HG03175 (cell line): ENCODE measurements around the gene SLC46A1.

Experiments
- ATAC-seq: cut with Tn5 transposase; IDR thresholded peaks from one replicate; pipeline ENCODE4 v1.9.1; 2021; ENCODE audit warnings: mild to moderate bottlenecking, moderate library complexity; ENCODE audit not compliant: unreplicated experiment

Gene SLC46A1

DNA sequence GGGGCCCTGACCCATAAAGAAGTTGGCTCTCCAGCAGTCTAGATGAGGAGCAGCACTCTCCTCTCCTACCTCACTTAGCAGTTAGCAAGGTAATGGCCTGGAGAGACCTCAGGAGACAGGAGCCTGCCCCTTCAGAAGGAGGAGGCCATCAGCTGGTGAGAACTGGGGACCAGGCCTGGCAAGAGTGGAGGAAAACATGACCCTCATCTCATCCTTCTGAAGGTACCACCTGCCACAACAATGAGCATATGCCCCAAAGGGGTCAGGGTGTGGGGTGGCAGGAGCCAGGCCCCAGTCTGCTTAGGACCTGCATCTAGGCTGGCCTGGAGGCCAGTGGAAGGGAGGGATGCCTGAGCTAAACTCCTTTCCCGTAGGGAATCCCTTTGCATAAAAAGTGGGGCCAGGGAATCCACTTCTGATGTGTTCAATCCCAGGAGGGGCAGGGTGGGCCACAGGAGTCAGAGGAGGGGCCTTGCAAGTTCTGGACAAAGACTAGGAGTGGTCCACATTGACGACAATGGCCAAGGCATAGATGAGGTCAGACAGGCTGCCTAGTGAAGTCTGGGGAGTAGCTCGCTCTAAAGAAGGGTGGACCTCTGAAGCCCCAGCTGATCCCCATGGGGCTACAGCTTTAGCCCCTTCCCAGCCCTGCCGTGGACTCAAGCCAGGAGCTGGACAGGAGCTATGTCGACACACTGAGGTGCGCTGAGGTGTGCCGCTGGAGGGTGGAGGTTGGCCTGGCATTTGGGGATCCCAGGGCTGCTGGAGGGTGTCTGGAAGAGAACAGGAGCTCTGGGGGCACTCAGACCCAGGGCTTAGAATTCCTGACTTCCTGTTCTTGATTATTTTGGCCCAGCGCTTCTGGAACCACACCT, 42.0 kb downstream of the SLC46A1 start:
- no peak for ATAC-seq

DNA sequence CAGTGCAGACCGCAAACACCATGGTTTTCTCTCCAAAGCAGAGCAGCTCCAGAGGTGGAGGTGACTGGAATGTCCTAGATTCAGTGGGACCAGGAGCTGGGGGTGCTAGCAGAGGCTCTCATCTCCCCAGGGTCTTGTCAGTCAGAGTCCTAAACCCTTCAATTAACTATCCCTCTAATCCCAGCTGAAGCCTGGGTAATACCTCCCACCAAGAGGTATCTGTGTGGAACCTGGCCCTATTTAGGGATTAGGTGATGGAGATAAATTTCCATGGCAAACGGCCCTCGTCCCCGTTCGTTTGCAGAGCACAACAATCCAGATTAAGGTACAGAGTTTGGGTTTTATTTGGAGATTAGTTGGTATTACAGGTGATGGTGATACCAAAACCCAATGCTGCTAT, 42.8 kb downstream of the SLC46A1 start:
- ATAC-seq, result no peak

DNA sequence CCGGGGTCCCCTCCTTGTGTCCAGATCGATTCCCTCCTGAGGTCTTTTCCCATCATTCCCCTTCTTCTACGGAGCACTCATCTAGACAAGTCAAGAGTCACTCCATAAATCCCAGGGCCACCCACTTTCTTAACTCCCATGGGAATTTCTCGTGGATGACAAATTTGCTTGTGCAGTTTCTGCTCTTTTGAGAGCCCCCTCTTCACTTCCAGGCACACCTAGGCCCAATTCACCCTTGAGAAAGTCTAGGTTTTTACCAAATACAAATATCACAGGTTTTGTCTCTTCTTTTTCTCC, 48.2 kb downstream of the SLC46A1 start:
- ATAC-seq, result no peak

DNA sequence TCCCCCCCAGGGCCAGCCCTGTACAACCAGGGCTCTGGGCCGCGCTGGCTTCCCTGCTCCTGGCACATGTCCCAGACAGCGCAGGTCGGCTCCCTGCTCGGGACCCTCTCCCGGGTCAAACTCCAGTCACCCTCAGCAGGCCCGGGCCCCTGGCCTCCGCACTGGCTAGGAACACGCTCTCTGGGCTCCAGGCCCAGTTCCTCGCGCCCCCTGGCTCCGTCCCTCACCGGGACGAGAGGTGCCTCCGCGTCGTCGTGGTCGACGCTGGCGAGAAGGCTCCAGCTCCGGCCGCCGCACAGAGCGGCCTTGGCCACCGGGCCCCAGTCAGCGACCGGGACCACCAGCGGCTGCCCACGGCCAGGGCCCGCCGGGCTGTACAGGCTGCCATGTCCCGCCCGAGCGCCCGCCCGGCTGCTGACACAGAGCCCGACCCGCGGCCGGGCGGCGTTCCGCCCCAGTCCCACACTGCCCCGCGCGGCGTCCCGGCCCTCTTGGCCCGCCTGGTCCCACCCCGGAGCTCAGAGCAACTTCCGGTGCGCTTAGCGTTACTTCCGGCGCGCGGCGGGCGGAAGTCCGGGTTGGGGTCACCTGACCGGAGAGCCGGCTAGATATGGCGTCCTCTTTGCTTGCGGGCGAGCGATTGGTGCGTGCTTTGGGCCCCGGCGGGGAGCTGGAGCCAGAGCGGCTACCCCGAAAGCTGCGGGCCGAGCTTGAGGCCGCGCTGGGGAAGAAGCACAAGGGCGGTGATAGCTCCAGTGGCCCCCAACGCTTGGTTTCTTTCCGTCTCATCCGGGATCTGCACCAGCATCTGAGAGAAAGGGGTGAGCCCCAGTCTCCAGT, 48.7 kb downstream of the SLC46A1 start, which contains the start of gene POLDIP2:
POLDIP2 (minus strand) TSS at position 467 of the 840 bp plus-strand sequence; CDS start at position 388, 79 bp downstream.
- ATAC-seq, result peak; percentile 97

DNA sequence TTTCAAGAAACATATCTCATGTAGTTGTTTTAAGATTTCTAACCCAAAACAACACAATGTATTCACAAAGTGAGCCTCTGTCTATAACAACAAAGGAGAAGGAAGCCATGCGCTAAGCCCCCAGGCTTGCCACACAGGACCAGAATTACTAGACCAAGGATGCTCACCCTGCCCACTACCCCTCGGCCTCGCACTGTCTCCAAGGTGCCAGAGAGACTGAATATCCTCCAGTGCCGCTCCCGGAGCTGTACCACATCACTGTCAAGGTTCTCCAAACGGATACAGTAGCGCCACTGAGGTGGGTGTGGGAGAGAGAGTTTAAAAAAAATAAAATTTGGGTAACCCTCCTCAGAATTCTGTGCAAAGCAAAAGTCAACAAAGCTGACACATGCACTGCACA, 55.7 kb downstream of the SLC46A1 start:
- no peak for ATAC-seq

DNA sequence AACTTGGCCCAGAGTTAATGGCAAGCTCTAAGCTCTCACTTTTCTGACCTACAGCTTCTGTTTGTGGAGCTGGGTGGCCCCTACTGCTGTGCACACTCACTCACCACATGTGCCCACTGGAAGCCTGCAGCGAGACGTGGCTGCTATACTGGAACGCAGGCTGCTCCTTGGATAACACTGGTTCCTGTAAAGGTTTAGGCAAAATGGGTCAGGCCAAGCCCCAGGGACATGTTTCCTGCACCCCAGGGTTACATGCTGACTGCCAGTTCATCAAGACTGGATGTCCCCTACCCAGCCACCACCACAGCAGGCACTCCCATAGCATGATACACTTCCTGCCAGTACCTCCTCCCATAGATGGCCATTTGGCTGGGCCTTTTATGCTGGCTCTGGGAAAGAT, 57.0 kb downstream of the SLC46A1 start:
- ATAC-seq, result no peak

DNA sequence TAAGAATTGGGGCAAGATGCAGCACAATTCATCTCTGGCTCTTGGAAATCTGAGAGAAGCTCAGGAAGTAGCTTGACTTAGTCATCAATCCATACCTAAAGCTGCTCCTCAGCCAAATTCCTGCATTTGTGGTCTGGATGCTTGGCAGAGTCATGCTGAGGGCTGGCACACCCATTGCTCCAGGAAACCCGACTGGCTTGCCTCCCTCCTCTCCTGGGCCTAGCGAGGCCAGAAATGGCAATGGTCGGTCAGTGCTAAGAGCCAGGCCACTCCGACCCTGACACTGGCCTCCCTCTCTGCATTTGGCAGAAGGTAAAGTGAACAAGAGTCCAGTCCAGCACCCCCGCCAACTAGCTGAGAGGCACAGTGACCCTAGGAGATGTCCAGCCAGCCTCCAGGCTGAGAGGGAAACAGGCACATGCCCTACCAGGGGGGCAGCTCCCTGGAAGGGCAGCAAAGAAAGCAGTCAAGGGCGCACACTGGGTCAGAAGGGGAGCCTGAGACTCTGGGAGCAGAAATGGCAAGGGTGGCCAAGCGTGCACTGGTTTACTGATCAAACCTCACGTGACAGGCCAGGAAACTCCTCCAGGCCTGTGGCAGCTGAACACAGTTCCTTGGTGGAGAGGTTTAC, 58.6 kb downstream of the SLC46A1 start:
- no peak for ATAC-seq

DNA sequence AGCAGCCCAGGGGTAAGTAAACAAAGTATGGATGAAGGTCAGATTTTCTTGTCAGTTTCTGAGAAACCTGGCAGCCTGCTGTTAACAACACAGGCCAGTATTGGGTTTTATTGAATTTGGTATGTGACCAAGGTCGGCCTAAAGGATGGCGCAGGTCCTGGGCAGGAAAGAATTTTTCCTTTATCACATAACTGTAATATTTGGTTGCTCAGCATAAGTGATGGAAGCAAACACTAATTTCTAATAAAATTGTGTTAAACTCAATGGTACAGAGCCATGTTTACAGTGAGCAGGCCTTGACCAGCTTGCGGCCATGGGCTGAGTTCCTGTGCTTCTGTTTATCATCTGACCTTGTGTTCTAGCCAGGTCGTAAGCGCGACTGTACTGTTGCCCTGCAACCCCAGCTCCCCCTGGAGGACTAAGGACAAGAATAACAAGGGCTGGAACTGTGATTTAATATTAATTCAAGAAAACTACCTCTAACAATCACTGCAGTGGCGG, 59.2 kb downstream of the SLC46A1 start:
- no peak for ATAC-seq

DNA sequence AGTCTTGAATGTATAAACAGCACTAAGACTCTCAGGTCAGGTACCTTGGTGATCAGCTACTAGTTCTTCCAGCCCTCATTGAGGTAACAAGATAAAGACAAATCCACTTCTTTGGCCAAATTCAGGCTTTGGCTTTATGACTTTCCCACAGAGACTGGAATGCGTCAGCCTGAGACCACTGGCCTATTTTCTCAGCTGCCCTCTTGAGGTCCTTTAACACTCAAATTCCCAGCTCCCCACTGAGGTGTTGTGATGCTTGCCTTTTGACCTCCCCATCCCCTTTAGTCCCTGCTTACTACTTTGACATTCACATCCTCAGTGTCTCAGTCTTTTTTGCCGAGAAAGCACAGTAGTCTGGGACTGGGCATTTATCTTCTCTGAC, 59.8 kb downstream of the SLC46A1 start:
- ATAC-seq, result no peak

DNA sequence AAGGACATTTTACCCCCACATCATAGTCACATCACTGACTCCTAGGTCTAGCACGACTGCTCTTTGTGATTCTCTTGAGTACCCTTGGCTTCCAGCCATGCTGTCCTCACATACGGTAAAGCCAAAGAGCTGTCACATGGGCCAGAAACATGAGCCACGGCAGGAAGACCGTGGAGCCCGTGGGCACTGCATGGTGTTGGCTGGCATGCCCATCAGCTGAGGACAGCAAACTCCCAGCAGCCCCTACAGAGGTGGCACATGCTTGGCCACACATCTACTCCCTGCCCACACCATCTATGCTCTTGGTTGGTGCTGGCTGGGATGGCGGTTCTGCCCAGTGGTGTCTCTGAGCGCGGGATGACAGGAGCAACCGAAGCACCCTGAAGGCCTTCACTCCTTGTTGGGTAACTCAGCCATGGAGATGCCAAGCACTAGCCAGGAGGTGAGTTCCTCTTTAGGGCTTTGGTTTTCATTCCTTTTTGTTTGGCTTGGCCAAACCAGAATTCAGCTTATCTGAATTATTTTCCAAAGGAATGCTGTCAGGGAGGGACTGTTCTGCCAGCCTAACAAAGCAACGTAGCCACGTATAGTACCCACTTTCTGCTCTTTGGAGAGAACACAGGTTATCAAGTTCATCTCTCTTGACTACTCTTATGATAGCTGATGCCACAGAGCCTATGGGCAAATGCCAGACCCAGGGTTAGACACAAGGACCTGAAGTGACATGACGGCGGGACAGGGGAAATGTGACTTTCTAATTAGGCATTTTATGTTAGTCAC, 60.4 kb downstream of the SLC46A1 start:
- ATAC-seq, result no peak
